K562 (cell line): Measurements from ENCODE around the gene UCN. TPM values are rescaled to one million over a fixed set of nuclear protein-coding genes. Genes with fewer than 3 reads are reported as not detected.

ENCODE experiments used
- ARID1B ChIP-seq: fragments of 450-650 bp; IDR thresholded peaks from 2 replicates; pipeline ENCODE4 v1.6.1; 2016; ENCODE audit warnings: antibody characterized with exemption, mild to moderate bottlenecking, inconsistent platforms
- ARNT ChIP-seq, 2 experiments: fragments of 450-650 bp; IDR thresholded peaks; 2 replicates each; pipeline ENCODE4 v1.6.1; 2016; ENCODE audit warnings: mild to moderate bottlenecking in 1 of 2
- BACH1 ChIP-seq: fragments of 200-800 bp; sonication (Bioruptor generic); IDR thresholded peaks from 2 replicates; pipeline ENCODE4 v1.6.1; 2016; ENCODE audit warnings: missing genetic modification characterization, missing compliant biosample characterization
- CAMTA2 ChIP-seq: fragments of 250-450 bp; sonication (Bioruptor Pico); conservative IDR thresholded peaks from 2 replicates; pipeline ENCODE4 v1.5.1; 2022
- CBX1 ChIP-seq: sonication (generic); IDR thresholded peaks from 2 replicates; pipeline ENCODE4 v1.6.1; 2016; ENCODE audit warnings: antibody characterized with exemption, low read depth, mild to moderate bottlenecking
- GATAD2A ChIP-seq: fragments of 450-650 bp; IDR thresholded peaks from 2 replicates; pipeline ENCODE4 v1.6.1; 2017
- KLF1 ChIP-seq: fragments of 450-650 bp; IDR thresholded peaks from 2 replicates; pipeline ENCODE4 v1.6.1; 2016; ENCODE audit warnings: missing genetic modification characterization, missing compliant biosample characterization
- KLF13 ChIP-seq: fragments of 450-650 bp; IDR thresholded peaks from 2 replicates; pipeline ENCODE4 v1.6.1; 2016; ENCODE audit warnings: missing genetic modification characterization, low read depth, mild to moderate bottlenecking, missing compliant biosample characterization, moderate library complexity, borderline replicate concordance
- MECOM ChIP-seq: fragments of 250-450 bp; sonication (Bioruptor Pico); IDR thresholded peaks from 2 replicates; pipeline ENCODE4 v1.8.0; 2022; ENCODE audit warnings: inconsistent platforms
- NBN ChIP-seq: fragments of 450-650 bp; IDR thresholded peaks from 2 replicates; pipeline ENCODE4 v1.6.1; 2016; ENCODE audit warnings: low read depth, mild to moderate bottlenecking
- SMAD1 ChIP-seq: fragments of 150-350 bp; IDR thresholded peaks from 2 replicates; pipeline ENCODE4 v1.6.1; 2014; ENCODE audit warnings: low read length, low read depth; ENCODE audit not compliant: partially characterized antibody
- SRSF9 ChIP-seq: fragments of 200-400 bp; formaldehyde crosslinking; IDR thresholded peaks from 2 replicates; pipeline ENCODE4 v1.6.1; 2017; ENCODE audit warnings: low read depth, low read length, borderline replicate concordance
- TAL1 ChIP-seq: fragments of 450-650 bp; IDR thresholded peaks from 2 replicates; pipeline ENCODE4 v1.6.1; 2016; ENCODE audit warnings: mild to moderate bottlenecking
- THAP12 ChIP-seq: fragments of 250-450 bp; sonication (Bioruptor Pico); IDR thresholded peaks from 2 replicates; pipeline ENCODE4 v1.9.0; 2021; ENCODE audit warnings: mild to moderate bottlenecking, inconsistent platforms
- ZNF165 ChIP-seq: fragments of 250-450 bp; sonication (Bioruptor Pico); IDR thresholded peaks from 2 replicates; pipeline ENCODE4 v1.4.0; 2020; ENCODE audit warnings: borderline replicate concordance
- ZNF263 ChIP-seq: sonication (generic); formaldehyde crosslinking; IDR thresholded peaks from 2 replicates; pipeline ENCODE4 v1.8.0; 2022; ENCODE audit warnings: mild to moderate bottlenecking, missing genetic modification reagents, borderline replicate concordance
- ZNF316 ChIP-seq: fragments of 450-650 bp; IDR thresholded peaks from 2 replicates; pipeline ENCODE4 v1.6.1; 2016
- ZNF644 ChIP-seq: fragments of 200-800 bp; sonication (Bioruptor generic); IDR thresholded peaks from 2 replicates; pipeline ENCODE4 v1.6.1; 2016; ENCODE audit warnings: low read depth, missing genetic modification characterization, missing compliant biosample characterization
- ZNF740 ChIP-seq, 3 experiments: fragments of 200-800 bp in 1 of 3; sonication (Bioruptor generic) in 1 of 3; sonication (generic) in 1 of 3; formaldehyde crosslinking in 1 of 3; IDR thresholded peaks; 2 replicates each; pipeline versions ENCODE4 v1.6.1 to v1.8.0; 2016 to 2022; ENCODE audit warnings: mild to moderate bottlenecking in 2 of 3, missing compliant biosample characterization in 2 of 3, missing genetic modification characterization in 2 of 3, missing genetic modification reagents in 1 of 3
- ZNF77 ChIP-seq: fragments of 250-450 bp; sonication (Bioruptor Pico); IDR thresholded peaks from 2 replicates; pipeline ENCODE4 v1.5.0; 2020
- polyA plus RNA-seq, 8 experiments: library from polyadenylated mRNA; depleted of rRNA in 4 of 8; stranded (reverse) in 5 of 8; unstranded in 3 of 8; fragments of >200 nt; fragmentation: Nextera tagmentation in 2 of 8; fragmentation: Illumina TruSeq in 1 of 8; extraction: Ambion mirVana in 2 of 8; extraction: Trizol in 1 of 8; gene quantifications; 2 replicates each; pipeline versions ENCODE4 v1.2.1 to v1.2.3, GENCODE V29; 2011 to 2014; ENCODE audit warnings: inconsistent platforms in 1 of 8, missing spikeins in 1 of 8
- total RNA-seq, 7 experiments: library from RNA; depleted of rRNA in 6 of 7; stranded (reverse); fragments of >200 nt in 6 of 7; fragmentation: Illumina TruSeq in 2 of 7; extraction: Trizol in 2 of 7; gene quantifications; 2 replicates each; pipeline versions ENCODE4 v1.2.1 to v1.2.3, GENCODE V29; 2011 to 2021; ENCODE audit warnings: low replicate concordance in 1 of 7
- TF ChIP-seq, protein P1 (sequence below): sonication (generic); formaldehyde crosslinking; IDR thresholded peaks from 2 replicates; pipeline ENCODE4 v1.8.1; 2022; ENCODE audit warnings: missing genetic modification reagents
- TF ChIP-seq, protein P2 (sequence below): fragments of 450-650 bp; formaldehyde crosslinking; conservative IDR thresholded peaks from 2 replicates; pipeline ENCODE4 v1.4.0; 2022; ENCODE audit warnings: mild to moderate bottlenecking, missing genetic modification characterization
- TF ChIP-seq, protein P3 (sequence below): fragments of 450-650 bp; IDR thresholded peaks from 2 replicates; pipeline ENCODE4 v1.6.1; 2016

Gene UCN
- total and polyA plus RNA-seq, 9 of the 15 experiments (the other 6 are each of a cell fraction or from before 2014, with no cell fraction given), result 0.10 to 2.7 (median 0.43) TPM

GRCh38 chr2:27353762-27354596 lies 45.7 kb upstream of the UCN start (continued):
- TF ChIP-seq, protein P1, sequence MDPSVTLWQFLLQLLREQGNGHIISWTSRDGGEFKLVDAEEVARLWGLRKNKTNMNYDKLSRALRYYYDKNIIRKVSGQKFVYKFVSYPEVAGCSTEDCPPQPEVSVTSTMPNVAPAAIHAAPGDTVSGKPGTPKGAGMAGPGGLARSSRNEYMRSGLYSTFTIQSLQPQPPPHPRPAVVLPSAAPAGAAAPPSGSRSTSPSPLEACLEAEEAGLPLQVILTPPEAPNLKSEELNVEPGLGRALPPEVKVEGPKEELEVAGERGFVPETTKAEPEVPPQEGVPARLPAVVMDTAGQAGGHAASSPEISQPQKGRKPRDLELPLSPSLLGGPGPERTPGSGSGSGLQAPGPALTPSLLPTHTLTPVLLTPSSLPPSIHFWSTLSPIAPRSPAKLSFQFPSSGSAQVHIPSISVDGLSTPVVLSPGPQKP, result no peak
- TF ChIP-seq THAP12 (CRISPR knock-in tag) (no peak), TAL1 (no peak), ZNF165 (CRISPR knock-in tag) (no peak), ZNF644 (tag) (no peak), ARID1B (peak; percentile 74), ZNF263 (CRISPR knock-in tag) (no peak), CBX1 (no peak), GATAD2A (no peak), SRSF9 (no peak), ZNF316 (peak; percentile 67), ZNF740 (CRISPR knock-in tag; IDR thresholded peaks at IDR 0.05) (no peak), ZNF740 (tag; IDR thresholded peaks at IDR 0.05) (no peak), SMAD1 (no peak), KLF13 (tag) (no peak), ZNF77 (CRISPR knock-in tag) (no peak), NBN (0 out of 2 replicates have a peak, but pooled peaks have one; percentile 72), ARNT (IDR thresholded peaks at IDR 0.05) (no peak; a peak in 2 of 4 replicates), CAMTA2 (CRISPR knock-in tag) (no peak), BACH1 (tag) (0 out of 2 replicates have a peak, but pooled peaks have one; percentile 29), MECOM (CRISPR knock-in tag) (no peak), KLF1 (tag) (no peak)
- TF ChIP-seq, protein P2, sequence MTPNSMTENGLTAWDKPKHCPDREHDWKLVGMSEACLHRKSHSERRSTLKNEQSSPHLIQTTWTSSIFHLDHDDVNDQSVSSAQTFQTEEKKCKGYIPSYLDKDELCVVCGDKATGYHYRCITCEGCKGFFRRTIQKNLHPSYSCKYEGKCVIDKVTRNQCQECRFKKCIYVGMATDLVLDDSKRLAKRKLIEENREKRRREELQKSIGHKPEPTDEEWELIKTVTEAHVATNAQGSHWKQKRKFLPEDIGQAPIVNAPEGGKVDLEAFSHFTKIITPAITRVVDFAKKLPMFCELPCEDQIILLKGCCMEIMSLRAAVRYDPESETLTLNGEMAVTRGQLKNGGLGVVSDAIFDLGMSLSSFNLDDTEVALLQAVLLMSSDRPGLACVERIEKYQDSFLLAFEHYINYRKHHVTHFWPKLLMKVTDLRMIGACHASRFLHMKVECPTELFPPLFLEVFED, result no peak
- TF ChIP-seq, protein P3, sequence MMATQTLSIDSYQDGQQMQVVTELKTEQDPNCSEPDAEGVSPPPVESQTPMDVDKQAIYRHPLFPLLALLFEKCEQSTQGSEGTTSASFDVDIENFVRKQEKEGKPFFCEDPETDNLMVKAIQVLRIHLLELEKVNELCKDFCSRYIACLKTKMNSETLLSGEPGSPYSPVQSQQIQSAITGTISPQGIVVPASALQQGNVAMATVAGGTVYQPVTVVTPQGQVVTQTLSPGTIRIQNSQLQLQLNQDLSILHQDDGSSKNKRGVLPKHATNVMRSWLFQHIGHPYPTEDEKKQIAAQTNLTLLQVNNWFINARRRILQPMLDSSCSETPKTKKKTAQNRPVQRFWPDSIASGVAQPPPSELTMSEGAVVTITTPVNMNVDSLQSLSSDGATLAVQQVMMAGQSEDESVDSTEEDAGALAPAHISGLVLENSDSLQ, result no peak
